Sigmoid colon (tissue), 4 donors: ENCODE data around the gene SPARCL1.

Experiments
- CTCF ChIP-seq, 4 experiments: fragments of 450-650 bp in 3 of 4; fragments of 200-600 bp in 1 of 4; IDR thresholded peaks; one replicate each; pipeline ENCODE4 v1.5.1; 2016 to 2019; ENCODE audit warnings: antibody characterized with exemption in 4 of 4, mild to moderate bottlenecking in 3 of 4, moderate library complexity in 2 of 4
- EP300 ChIP-seq, 4 donors: sonication (generic); formaldehyde crosslinking; IDR thresholded peaks; one replicate each; pipeline ENCODE4 v1.6.1; 2017; ENCODE audit warnings: antibody characterized with exemption in 4 of 4
- POLR2A ChIP-seq, 2 donors: fragments of 450-650 bp; IDR thresholded peaks; one replicate each; pipeline ENCODE4 v1.6.1; 2016; ENCODE audit warnings: antibody characterized with exemption in 2 of 2, mild to moderate bottlenecking in 2 of 2, moderate library complexity in 2 of 2
- POLR2AphosphoS5 ChIP-seq, 4 donors: sonication (generic); formaldehyde crosslinking; IDR thresholded peaks; one replicate each; pipeline ENCODE4 v1.6.1; 2017; ENCODE audit warnings: antibody characterized with exemption in 4 of 4

GRCh38 chr4:87476934-87477333, 52.2 kb downstream of the SPARCL1 start:
- TF ChIP-seq POLR2A (IDR thresholded peaks at IDR 0.05) (no peak), CTCF (IDR thresholded peaks at IDR 0.05) (no peak), POLR2AphosphoS5 (IDR thresholded peaks at IDR 0.05) (no peak), EP300 (IDR thresholded peaks at IDR 0.05) (no peak)
